ENCODE results near the gene TRAK2. TPM values are rescaled to one million over a fixed set of nuclear protein-coding genes. Genes with fewer than 3 reads are reported as not detected.
A peak's percentile ranks its signal among the peaks of the same experiment; 100 is the strongest.

Gene TRAK2
- total and polyA plus RNA-seq, 9 of the 15 experiments (the other 6 are each of a cell fraction or from before 2014, with no cell fraction given), result 3.4 to 10.4 (median 7.3) TPM

- TF ChIP-seq FOXA1 (IDR thresholded peaks at IDR 0.05; ENCODE audit: borderline replicate concordance) (no peak), SMAD3 (CRISPR knock-in tag; conservative IDR thresholded peaks at IDR 0.05) (no peak), MTA3 (IDR thresholded peaks at IDR 0.05; ENCODE audit: borderline replicate concordance) (peak; percentile 21; the same call in 1 of the 2 replicates), SRSF3 (IDR thresholded peaks at IDR 0.05; ENCODE audit: insufficient read depth, low read length) (no peak), ZNF766 (CRISPR knock-in tag; conservative IDR thresholded peaks at IDR 0.05) (peak; percentile 55; the same call in 1 of the 2 replicates), U2AF1 (optimal IDR thresholded peaks at IDR 0.05; ENCODE audit: low read depth, low read length) (no peak), CXXC5 (CRISPR knock-in tag; IDR thresholded peaks at IDR 0.05) (peak; percentile 77), CSDE1 (IDR thresholded peaks at IDR 0.05) (no peak), E2F8 (IDR thresholded peaks at IDR 0.05; ENCODE audit: low read depth, partially characterized antibody) (peak; percentile 27), PREB (CRISPR knock-in tag; IDR thresholded peaks at IDR 0.05) (no peak), ZNF239 (CRISPR knock-in tag; IDR thresholded peaks at IDR 0.05) (no peak), C11orf30 (IDR thresholded peaks at IDR 0.05; ENCODE audit: low read depth) (peak; percentile 83), NELFE (IDR thresholded peaks at IDR 0.05; ENCODE audit: insufficient read depth, insufficient read length) (no peak), CHD2 (IDR thresholded peaks at IDR 0.05; ENCODE audit: low read depth, low read length) (no peak), SUPT5H (IDR thresholded peaks at IDR 0.05) (peak; percentile 78), POLR2B (IDR thresholded peaks at IDR 0.05; ENCODE audit: low read depth, partially characterized antibody) (peak; percentile 73), HMG20B (CRISPR knock-in tag; IDR thresholded peaks at IDR 0.05) (no peak), NKRF (IDR thresholded peaks at IDR 0.05; ENCODE audit: borderline replicate concordance) (peak; percentile 56; the same call in 1 of the 2 replicates), HDAC1 (IDR thresholded peaks at IDR 0.05) (peak in 1 of 2 experiments; percentile 79; a peak in 2 of 4 replicates), SIN3A (IDR thresholded peaks at IDR 0.05; ENCODE audit: borderline replicate concordance in 2 of 2, control insufficient read depth in 1 of 2, low read depth in 2 of 2, low read length in 2 of 2) (0 out of 4 replicates have a peak, but pooled peaks of 1 of the 2 experiments have one; percentile 40), SIX5 (IDR thresholded peaks at IDR 0.05; ENCODE audit: borderline replicate concordance in 1 of 2, insufficient read depth in 1 of 2, low read depth in 1 of 2, low read length in 2 of 2) (peak; percentile 80 to 84; a peak in 3 of 4 replicates), RAD21 (CRISPR knock-in tag; conservative IDR thresholded peaks at IDR 0.05 in 1 of 2, IDR thresholded peaks at IDR 0.05 in 1 of 2) (peak in 1 of 2 experiments; percentile 10; a peak in 1 of 4 replicates)
Measured at GRCh38 chr2:201451292-201452057, at the start of gene TRAK2, which contains the start of gene STRADB (continued).

All from K562 (cell line).